HFFc6 (cell line): ENCODE data around the gene ME1. TPM values are rescaled to one million over a fixed set of nuclear protein-coding genes. Genes with fewer than 3 reads are reported as not detected.
"Not testable (repeated sequence)": the region's sequence is repeated elsewhere in the genome, so short reads cannot be mapped to it uniquely, and the experiment has no call there.

Experiments used
- DNase-seq: peaks from one replicate; pipeline ENCODE4 v3.0.0-alpha.2; 2018
- H3K27ac Mint-ChIP-seq: 2 replicates; pipeline ENCODE4 v1.8.0; 2020; ENCODE audit warnings: mild to moderate bottlenecking, mixed read lengths
- H3K27me3 Mint-ChIP-seq: 2 replicates; pipeline ENCODE4 v1.8.0; 2021; ENCODE audit warnings: mild to moderate bottlenecking, moderate library complexity, mixed read lengths; ENCODE audit not compliant: insufficient read depth
- H3K36me3 Mint-ChIP-seq: 2 replicates; pipeline ENCODE4 v1.8.0; 2021; ENCODE audit warnings: low read depth, mixed read lengths
- H3K4me1 Mint-ChIP-seq: 2 replicates; pipeline ENCODE4 v1.8.0; 2020; ENCODE audit warnings: low read depth, mixed read lengths
- H3K4me3 Mint-ChIP-seq: 2 replicates; pipeline ENCODE4 v1.8.0; 2020; ENCODE audit warnings: mild to moderate bottlenecking, moderate library complexity, mixed read lengths
- H3K9me3 Mint-ChIP-seq: 2 replicates; pipeline ENCODE4 v1.8.0; 2020; ENCODE audit warnings: mild to moderate bottlenecking, mixed read lengths
- CTCF ChIP-seq: fragments of 200-600 bp; sonication (generic); IDR thresholded peaks from 2 replicates; pipeline ENCODE4 v1.5.0; 2021; ENCODE audit warnings: antibody characterized with exemption, mild to moderate bottlenecking
- total RNA-seq, 6 experiments: library from RNA; stranded (reverse); fragmentation: NEBNext Ultra II Directional; extraction: Animal tissue kit (Norgen Biotek cat#: 25700); gene quantifications; 2 replicates in 1 of 6; 3 replicates in 5 of 6; pipeline ENCODE4 v1.2.3, GENCODE V29; 2021

Gene ME1
- total RNA-seq, 6 experiments from 2014 or later: 24.2 to 37.1 (median 32.6) TPM

GRCh38 chr6:83464381-83465140 lies 33.7 kb upstream of the ME1 start:
- DNase-seq: no peak
- Mint-ChIP-seq H3K4me3 (no peak overlapping the region), H3K27ac (no peak overlapping the region), H3K27me3 (peaks cover 3% of the 10 kb centered on the region), H3K4me1 (no peaks in the 10 kb centered on the region; the same call in 1 of the 2 replicates), H3K36me3 (no peaks in the 10 kb centered on the region), H3K9me3 (no peaks in the 10 kb centered on the region)
- TF ChIP-seq CTCF: no peak

GRCh38 chr6:83463886-83464285 lies 33.0 kb upstream of the ME1 start:
- H3K27ac Mint-ChIP-seq: no peak overlapping the region
- no peak overlapping the region for H3K4me3 Mint-ChIP-seq
- no peak for TF ChIP-seq CTCF
- no peaks in the 10 kb centered on the region; the same call in 1 of the 2 replicates for H3K4me1 Mint-ChIP-seq
- DNase-seq: no peak
- no peaks in the 10 kb centered on the region for H3K36me3 Mint-ChIP-seq
- H3K27me3 Mint-ChIP-seq: peaks cover 3% of the 10 kb centered on the region; the same call in 1 of the 2 replicates
- H3K9me3 Mint-ChIP-seq: no peaks in the 10 kb centered on the region

- no peak overlapping the region; the same call in 1 of the 2 replicates for H3K27ac Mint-ChIP-seq
- H3K36me3 Mint-ChIP-seq: no peaks in the 10 kb centered on the region
- no peaks in the 10 kb centered on the region; the same call in 1 of the 2 replicates for H3K4me1 Mint-ChIP-seq
- no peak for TF ChIP-seq CTCF
- no peaks in the 10 kb centered on the region for H3K9me3 Mint-ChIP-seq
- H3K4me3 Mint-ChIP-seq: no peak overlapping the region
- H3K27me3 Mint-ChIP-seq: no peaks in the 10 kb centered on the region
- no peak for DNase-seq
Observed at GRCh38 chr6:83462524-83462923, 31.7 kb upstream of the ME1 start.

- H3K27me3 Mint-ChIP-seq: no peaks in the 10 kb centered on the region
- H3K9me3 Mint-ChIP-seq: no peaks in the 10 kb centered on the region
- H3K4me3 Mint-ChIP-seq: no peak overlapping the region
- H3K27ac Mint-ChIP-seq: no peak overlapping the region
- no peak for TF ChIP-seq CTCF
- no peaks in the 10 kb centered on the region for H3K36me3 Mint-ChIP-seq
- no peaks in the 10 kb centered on the region; the same call in 1 of the 2 replicates for H3K4me1 Mint-ChIP-seq
- DNase-seq: peak; percentile 5
Observed at GRCh38 chr6:83461438-83461837, 30.6 kb upstream of the ME1 start.

- Mint-ChIP-seq H3K9me3 (no peaks in the 10 kb centered on the region), H3K4me3 (no peak overlapping the region), H3K27ac (no peak overlapping the region), H3K36me3 (no peaks in the 10 kb centered on the region), H3K4me1 (no peaks in the 10 kb centered on the region; the same call in 1 of the 2 replicates), H3K27me3 (no peaks in the 10 kb centered on the region)
- TF ChIP-seq CTCF: no peak
- no peak for DNase-seq
Observed at GRCh38 chr6:83459663-83460062, 28.8 kb upstream of the ME1 start.

GRCh38 chr6:83450015-83450414 lies 19.2 kb upstream of the ME1 start:
- not testable (repeated sequence) for H3K27me3 Mint-ChIP-seq, H3K36me3 Mint-ChIP-seq, H3K4me3 Mint-ChIP-seq, H3K27ac Mint-ChIP-seq, H3K4me1 Mint-ChIP-seq, H3K9me3 Mint-ChIP-seq, DNase-seq

- Mint-ChIP-seq H3K4me1 (peaks cover 13% of the 10 kb centered on the region), H3K4me3 (peak overlapping the region; percentile 38; the same call in 1 of the 2 replicates)
- H3K27ac Mint-ChIP-seq, H3K27me3 Mint-ChIP-seq, H3K36me3 Mint-ChIP-seq, DNase-seq, H3K9me3 Mint-ChIP-seq: not testable (repeated sequence)
Observed at GRCh38 chr6:83444086-83444699, 13.3 kb upstream of the ME1 start.
